Gastrocnemius medialis (tissue), 4 donors: ENCODE measurements around the gene SCN3A.

Source experiments
- CTCF ChIP-seq, 5 experiments: fragments of 450-650 bp in 3 of 5; fragments of 200-600 bp in 2 of 5; sonication (generic) in 2 of 5; IDR thresholded peaks in 4 of 5; conservative IDR thresholded peaks in 1 of 5; 1 replicate in 4 of 5; 2 replicates in 1 of 5; pipeline ENCODE4 v1.5.1; 2016 to 2019; ENCODE audit warnings: antibody characterized with exemption in 5 of 5, mild to moderate bottlenecking in 3 of 5, moderate library complexity in 3 of 5
- POLR2A ChIP-seq, 2 donors: fragments of 450-650 bp; IDR thresholded peaks; one replicate each; pipeline ENCODE4 v1.6.1; 2017; ENCODE audit warnings: antibody characterized with exemption in 2 of 2, mild to moderate bottlenecking in 2 of 2, moderate library complexity in 2 of 2

- TF ChIP-seq CTCF (IDR thresholded peaks at IDR 0.05 in 4 of 5, conservative IDR thresholded peaks at IDR 0.05 in 1 of 5) (no peak), POLR2A (IDR thresholded peaks at IDR 0.05) (no peak)
Measured at GRCh38 chr2:165055082-165055851, 148.6 kb downstream of the SCN3A start.
